DLD1 (cell line): ENCODE results near the gene PHF2.

Experiments
- in situ Hi-C: cut with HindIII; loops from 2 replicates; pipeline ENCODE4 v1.10.0; 2017; ENCODE audit warnings: low sequenced_read_pairs

Gene PHF2

DNA sequence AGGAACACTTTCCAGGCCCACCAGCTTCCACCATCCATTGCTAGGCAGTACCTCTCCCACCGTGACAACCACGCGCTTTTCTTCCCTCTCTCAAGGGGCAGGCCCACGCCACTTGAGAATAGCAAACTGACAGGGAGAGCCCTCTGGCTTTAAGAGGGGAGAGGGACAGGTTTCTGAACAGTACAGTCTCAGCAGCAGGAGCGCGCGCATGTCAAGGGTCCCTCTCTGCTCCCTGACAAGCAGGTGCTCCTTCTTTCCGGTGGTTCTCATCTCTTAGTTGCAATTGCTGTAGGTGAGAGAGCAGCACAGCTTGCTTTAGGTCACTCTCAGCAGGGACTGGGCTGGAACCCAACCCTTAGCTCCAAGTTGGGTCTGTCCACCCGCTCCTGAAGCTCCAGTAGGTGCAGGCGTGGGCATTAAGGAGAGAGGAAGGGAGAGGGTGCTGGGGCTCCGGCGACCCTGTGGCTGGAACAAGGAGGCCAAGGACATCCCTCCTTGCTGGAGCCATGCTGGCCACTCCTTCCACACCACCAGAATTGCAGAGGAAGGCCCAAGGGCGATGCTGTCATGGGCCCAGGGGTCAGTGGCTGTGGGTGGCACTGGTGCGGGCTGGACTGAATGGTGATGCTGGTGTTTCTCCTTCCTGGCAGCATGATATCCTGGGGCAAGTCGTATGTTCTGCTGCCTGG, 9.0 kb upstream of the PHF2 start:
- in situ Hi-C loops, result no loop called here

DNA sequence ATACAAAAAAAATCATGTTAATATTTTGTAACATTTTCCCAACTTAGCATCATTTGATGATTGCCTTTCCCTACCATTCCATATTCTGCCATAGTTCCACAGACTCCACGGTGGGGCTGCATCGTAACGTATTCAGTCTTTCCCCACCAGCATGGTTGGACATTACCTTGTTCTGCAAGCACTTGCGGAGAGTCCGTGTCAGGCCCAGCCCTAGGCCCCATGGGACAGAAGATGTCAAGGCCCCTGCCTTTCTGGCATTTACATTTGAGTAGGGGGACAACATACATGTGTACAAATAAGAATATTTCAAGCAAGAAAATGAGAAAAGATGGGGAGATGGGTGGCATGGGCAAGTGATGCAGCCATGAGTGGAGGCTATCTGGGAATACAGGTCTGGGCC, 8.2 kb upstream of the PHF2 start:
- in situ Hi-C loops, result no loop called here

DNA sequence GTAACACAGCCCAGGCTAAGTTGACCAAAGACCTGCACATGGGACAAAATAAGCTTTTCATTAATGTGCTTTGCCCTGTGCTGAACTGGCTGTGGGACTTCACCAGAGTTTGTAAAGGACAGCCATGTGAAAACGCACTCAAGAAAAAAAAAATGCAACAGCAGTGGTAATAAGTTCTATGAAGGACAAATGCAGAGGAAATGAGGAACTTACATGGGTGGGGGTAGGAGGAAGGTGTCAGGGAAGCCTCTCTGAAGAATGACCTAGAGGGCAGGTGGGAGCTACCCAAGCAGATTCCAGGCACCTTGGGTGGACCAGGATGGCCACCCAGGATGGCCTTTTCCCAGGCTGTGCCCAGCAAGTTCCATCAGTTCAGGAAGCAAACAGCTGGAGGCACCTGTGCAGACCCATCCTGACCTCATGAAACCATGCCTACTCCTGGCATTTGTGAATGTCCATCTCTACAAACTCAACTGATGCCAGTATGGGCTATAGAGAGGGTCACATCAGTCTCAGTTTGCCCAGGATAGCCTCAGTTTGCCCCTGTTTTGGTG, 6.7 kb upstream of the PHF2 start:
- in situ Hi-C loops, result no loop called here

DNA sequence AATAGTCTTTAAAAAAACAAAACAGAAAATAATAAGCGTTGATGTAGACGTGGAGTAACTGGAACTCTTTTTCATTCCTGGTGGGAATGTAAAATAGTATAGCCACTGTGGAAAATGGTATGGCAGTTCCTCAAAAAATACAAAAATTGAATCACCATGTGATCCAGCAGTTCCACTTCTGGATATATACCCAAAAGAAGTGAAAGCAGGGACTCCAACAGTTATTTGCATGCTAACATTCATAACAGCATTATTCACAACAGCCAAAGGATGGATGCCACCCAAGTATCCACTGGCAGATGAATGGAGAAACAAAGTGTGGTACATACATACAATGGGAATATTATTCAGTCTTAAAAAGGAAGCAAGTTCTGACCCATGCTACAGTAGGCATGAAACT, 4.2 kb upstream of the PHF2 start:
- in situ Hi-C loops, result no loop called here

DNA sequence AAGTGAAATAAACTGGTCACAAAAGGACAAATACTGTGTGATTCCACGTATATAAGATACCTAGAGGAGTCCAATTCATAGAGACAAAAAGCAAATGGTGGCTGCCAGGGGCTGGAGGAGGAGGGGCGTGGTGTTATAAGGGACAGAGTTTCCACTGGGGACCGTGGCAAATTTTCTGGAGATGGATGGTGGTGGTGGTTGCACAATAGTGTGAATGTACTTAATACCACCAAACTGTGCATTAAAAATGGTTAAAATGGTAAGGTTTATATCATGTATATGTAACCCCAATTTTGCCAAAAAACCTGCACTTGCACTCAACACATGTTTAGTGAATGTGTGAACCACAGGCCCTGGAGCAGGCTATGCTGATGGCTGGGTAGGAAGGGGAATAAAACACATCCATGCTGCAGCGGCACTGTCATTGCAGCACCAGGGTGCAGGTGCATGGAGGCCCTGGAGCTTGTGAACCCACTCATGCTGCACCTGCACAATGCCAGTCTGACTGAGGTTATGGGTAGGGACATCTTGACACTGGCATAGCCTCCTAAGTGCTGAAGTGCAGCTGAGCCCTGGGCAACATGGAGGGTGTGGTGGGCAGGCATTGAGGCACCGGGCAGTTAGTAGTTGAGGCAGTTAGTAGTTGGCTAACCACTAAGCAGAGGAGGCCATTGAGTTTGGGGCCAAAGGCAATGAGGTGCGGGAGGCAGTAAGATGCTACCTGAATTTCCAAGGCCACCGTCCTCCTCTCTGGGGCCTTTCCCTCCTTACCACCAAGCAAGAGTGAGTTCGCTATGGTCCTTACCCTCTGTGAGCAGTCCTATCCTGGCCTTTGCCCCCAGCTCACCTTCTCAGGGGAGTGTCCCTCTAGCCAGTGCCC, 3.5 kb upstream of the PHF2 start:
- in situ Hi-C loops, result no loop called here

DNA sequence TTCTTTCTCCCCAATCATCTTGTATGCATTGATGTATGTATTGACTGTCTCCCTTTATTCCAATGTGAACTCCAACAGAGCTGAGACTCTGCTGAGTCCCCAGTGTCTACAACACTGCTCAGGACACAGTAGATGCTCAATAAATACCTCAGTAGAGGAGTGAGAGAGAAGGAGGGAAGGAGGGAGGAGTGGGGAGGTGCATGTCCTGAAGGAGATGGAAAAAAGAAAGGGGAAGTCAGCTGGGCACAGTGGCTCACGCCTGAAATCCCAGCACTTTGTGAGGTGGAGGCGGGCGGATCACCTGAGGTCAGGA, 2.9 kb upstream of the PHF2 start:
- in situ Hi-C loops, result no loop called here

DNA sequence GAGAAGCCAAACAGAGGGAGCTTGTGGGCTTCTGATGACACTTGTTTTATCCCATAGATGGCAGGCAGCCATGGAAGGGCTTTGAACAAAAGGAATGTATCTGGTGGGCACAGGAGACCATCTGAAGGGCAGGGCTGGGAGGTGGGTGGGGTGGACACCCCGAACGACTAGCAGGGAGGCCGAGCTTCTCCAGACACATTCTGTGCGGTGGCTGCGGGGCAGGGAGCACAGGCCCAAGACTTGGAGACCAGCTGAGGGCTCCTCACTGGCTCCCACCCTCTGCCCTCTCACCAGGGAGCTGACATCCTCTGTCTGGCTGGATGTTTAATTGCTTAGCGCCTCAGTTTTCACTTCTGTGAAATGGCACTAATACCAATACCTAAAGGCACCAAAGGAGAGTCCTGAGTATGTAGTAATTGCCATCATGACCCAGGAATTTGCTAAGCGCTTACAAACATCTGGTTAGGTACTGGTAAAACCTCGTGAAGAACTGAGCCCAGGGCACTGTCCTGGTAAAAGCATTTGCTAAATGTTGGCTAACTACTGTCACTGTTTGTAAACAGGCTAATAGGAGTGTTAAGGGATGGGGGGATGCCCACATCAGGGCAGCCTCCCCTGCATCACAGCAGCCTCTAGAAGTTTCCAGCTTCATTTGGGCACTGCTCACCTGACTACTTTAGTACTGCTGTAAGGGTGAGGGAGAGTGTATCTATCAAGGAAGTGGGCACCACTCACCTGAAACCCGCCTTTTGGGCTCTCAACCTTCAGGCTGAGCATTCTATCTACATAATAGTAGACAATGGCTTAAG, 2.1 kb upstream of the PHF2 start:
- in situ Hi-C loops, result no loop called here

DNA sequence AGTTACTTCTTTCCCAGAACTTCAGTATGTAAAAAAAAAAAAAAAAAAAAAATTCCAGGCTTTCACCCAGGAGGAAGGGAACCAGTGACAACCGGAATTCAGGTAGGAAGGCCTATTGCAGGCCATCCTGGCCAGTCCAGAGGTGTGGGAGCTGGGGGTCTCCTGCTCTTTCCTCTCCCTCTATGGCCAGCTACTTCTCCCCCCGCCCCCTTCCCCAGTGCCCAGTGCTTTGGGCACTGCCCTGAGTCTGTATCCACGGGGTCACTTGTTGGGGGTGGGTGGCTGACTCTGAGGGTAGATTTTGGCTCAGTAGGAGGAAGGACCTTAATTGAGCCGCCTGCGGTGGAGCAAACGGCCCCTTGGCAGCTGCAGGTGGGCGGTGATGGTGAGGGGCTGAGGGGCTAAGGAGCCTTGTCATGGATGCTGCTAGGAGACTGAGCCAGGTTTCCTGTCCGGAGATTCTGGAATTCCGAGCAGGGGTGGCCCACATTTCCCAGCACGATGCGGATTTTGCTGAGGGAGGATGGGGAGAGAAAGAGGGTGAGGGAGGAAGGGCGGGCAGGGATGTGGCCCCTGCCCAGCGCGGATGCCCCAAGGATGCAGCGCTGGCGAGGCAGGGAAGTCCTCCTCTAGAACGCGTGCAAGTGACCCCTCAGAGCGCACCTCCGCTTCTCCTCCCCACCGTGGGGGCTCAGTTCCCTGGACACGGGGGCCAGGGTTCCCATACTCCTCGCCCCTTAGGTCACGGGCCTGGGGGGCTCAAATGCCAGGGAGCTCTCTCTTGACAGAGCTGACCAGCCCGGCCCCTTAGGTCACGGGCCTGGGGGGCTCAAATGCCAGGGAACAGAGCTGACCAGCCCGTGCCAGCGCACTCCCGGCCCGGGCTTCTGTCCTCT, 1.2 kb upstream of the PHF2 start:
- in situ Hi-C loops, result no loop called here

DNA sequence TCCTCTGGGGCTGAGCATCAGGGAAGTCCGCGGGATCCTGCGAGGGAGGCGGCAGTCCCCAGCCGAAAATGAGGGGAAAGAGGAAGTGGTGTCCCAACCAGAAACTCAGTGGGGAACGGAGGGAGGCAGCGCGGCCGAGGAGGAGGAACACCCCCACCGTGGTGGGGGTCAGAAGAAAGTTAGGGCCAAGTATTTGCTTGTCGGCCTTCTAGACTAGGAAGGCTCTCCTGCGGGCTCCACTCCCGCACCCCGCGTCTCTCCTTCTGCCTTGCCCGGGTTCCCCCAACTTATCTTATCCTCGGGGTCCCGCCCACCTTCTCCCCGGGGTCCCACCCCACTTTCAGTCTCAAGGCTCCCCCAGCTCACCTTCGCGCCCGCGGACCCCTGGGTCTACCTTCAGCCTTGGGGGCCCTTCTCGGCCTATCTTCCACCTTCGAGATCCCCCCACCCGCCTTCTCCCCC, 557 bp upstream of the PHF2 start:
- in situ Hi-C loops, result no loop called here

DNA sequence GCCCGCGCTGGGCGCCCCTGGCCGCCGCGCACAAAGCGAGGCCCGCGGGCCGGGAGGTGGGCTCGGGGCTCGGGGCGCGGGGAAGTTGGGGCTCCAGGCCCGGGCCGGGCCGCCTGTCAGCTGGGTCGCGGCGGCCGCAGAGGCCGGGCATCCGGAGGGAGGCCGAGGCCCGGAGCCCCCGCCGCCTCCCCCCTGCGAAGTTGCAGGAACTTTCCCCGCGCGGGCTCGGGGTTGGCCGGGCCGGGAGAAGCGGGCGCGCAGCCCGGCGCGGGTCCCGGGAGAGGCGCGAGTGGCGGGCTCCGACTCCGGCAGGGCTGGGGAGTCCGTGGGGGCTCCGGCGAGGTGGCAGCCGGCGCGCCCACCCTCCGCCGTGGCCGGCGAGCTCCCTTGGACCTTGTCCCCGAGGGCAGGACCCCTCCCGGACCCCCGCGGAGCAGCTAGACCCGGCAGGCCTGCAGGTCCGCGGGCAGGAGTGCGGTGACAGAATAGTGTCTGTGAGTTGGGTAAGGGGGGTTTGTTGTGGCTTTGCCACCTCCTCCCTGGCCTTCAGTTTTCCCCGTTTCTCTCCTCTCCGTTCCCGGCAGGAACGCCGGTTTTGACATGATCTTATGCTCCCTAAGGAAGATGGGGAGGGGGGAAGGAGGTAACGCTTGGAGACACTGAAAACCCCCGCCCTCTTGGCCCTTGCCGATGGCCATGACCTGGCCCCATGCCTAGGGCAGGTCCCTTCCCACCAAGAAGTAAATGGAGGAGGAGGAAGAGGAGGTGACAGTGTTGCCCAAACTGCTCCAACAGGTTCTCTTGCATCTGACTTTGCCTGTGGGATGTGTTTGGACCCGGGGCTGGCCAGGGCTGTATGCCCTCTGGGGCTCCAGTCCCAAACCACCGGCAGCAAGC, 942 bp downstream of the PHF2 start:
- in situ Hi-C loops, result no loop called here

DNA sequence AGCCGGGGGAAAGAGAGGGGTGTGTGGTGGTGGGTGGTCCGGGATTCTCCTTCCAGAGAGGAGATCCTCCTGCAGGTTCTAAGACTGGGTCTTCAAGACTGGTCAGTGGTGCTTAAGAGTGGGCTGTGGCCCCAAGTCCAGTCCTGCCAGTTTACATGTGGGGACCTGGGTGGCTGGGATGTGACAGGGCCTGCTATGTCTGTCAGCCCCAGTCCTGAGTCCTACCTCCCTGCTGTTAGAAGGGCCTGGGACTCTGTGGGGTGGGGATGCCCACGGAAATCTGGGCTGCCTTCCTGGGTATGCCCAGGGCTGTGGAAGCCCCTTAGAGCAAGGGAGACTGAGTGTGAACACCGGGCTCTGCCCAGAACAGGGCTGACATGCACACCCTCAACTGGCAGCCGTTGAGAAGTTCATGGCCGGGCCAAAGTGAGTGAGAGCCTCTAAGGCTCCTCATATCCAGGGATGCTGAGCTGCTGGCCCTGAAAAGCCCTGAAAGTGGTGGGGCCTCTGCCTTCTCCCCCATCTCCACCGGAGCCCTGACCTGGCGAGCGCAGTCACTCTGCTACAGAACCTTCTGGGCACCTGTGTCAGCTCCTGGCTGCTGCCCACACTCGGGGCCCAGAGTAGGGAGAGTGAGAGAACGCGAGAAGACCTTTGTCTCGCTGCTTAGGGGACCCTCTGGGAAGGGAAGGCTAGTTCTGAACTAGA, 1.7 kb downstream of the PHF2 start:
- in situ Hi-C loops, result no loop called here

DNA sequence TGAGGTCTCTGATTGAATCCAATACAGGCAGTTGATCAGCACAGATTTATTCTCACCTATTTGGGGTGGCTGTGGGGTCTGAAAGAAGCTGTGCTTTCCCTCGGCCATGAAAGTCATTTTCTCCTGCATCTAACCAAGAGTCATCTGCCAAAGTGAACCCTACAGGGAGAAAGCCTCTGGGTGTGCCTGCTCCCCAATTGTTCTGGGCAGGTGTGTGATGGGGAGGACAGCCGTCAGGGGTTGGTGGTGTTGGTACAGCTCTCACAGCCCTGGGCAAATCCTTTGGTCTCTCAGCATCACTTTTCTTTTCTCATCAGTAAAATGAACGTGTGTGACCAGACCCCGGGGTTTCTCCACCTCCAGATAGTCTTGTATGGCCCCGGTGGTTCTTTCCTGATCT, 2.5 kb downstream of the PHF2 start:
- in situ Hi-C loops, result no loop called here

DNA sequence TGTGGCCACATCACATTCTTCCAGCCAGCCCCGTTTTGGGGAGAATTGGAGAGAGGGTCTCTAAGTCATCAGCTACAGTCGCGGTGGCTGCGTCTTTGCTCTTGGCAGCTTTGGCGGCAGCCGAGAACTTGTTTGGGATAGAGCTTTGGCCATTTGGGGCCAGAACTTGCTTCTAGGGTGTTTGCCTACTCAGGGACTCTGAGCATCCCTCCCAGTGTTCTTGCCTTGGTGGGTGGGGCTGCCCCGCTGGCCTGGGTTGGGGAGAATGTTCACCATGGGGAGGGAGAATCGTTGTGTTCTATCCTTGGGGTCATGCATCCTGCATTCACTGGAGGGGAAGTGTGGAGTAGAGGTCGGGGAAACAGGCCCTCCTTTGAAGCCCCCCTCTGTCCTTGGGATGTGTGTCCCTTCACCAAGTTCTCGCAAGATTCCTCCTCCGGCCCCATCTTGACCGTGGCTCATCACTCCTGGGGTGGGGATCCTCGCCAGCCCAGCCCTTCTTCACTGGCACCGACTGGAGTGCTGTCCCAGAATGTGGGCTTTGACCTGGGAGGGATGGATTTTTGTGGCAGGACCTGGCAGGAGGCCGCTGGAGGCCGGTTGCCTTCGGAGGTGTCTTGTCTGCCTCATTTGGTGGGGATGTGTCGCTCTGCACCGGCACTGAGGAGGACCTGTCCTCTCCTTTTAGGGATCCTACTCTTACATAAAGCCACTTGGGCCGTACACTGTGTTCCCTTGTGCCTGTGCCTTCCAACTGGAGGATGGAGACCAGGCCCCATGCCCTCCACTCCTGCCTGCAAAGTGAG, 3.5 kb downstream of the PHF2 start:
- in situ Hi-C loops, result no loop called here

DNA sequence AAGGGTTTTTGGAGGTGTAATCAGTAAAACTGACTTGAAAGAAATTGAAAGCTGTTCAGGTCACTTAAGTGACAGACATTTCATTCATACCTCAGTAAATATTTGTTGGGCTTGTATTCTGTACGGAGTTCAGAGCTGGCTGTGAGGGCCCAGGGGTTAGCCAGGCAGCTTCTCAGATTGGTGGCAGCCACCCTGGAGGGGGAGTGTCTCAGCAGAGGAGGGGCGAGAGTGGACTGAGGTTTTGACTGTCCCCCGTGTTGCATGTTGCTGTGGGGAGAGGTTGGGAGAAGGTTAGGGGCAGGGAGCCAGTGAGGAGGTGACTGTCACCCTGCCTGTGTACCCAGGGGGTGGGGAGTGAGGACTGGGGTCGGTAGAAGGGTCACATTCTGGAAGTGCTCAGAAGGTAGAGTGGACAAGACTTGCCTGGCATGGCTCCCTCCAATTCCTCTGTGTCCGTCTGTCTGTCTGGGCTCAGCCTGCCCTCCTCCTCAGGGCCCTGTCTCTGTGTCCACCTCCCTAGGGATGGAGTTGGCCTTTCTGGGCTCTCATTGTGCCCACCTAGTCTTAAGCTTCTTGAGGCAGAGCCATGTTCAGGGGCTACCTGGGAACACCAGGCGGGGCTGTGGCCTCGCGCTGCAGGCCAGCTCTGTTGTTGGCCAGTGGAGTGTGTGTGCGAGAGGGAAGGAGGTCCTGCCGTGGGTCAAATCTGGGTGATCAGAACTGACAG, 4.4 kb downstream of the PHF2 start:
- in situ Hi-C loops, result no loop called here

DNA sequence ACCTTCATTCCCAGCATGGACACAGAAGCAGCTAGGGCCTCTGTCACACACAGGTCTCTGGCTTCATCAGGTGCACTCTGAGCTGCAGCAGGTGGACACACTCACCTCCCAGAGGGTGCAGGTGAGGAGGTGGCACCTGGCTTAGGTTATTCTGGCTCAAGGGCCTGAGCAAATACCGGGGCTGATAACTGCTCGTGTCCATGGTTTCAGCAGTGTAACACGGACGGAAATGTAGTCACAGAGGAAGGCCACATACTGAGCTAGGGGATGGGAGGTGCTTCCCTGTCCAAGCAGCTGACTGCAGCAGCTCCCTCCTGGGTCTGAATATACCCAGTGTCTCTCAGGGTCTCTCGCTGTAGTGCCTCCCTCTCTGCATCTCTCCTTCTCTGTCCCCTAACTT, 5.7 kb downstream of the PHF2 start:
- in situ Hi-C loops, result no loop called here

DNA sequence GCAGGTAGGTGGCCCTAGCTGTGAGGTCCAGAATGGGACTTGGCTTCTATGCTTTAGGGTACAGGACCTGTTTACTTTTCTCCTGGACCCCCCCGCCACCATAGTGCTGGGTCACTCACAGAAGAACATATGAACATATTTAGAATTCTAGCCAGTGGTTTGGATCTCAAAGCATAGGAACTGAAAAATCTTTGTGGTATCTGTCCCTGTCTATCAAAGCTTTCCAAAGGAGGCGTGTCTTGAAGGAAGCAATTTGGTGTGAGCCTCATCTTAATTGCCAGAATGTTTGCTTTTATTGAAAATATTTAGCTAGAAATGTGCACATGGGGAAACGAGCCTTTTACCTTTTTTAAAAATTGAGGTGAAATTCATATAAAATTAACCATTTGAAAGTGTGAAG, 6.2 kb downstream of the PHF2 start:
- in situ Hi-C loops, result no loop called here

DNA sequence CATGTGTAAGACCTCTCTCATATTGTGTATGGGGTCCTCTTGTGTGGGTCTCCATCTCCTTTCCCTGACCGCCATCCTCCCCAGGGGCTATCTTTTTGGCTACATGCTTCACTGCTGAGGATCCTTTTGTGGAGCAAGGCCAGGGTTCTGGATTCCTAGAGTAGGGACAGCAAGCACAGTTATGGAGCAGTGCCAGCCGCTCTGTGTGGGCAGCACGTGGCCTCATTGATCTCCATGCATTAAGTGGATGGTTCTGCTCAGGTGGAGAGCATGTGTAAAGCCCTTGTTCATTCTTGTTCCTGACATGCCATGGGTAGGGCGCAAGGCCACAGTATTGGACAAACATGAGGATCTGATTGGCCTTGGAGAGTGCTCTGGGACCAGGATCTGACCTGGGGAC, 8.9 kb downstream of the PHF2 start:
- in situ Hi-C loops, result no loop called here
